HG02943 (cell line): ENCODE results near the gene CDIPT.
A peak's percentile ranks its signal among the peaks of the same experiment; 100 is the strongest.
"Not testable (repeated sequence)": the region's sequence is repeated elsewhere in the genome, so short reads cannot be mapped to it uniquely, and the experiment has no call there.

Source experiments
- ATAC-seq: cut with Tn5 transposase; IDR thresholded peaks from one replicate; pipeline ENCODE4 v1.9.1; 2021; ENCODE audit warnings: mild to moderate bottlenecking, low read depth, moderate library complexity; ENCODE audit not compliant: unreplicated experiment

The CDIPT gene

GRCh38 chr16:29835926-29836325 is 27.1 kb downstream of the CDIPT start:
- ATAC-seq: no peak

- no peak for ATAC-seq
These were observed 28.9 kb downstream of the CDIPT start for GRCh38 chr16:29834079-29834478.

GRCh38 chr16:29833219-29833618 is 29.8 kb downstream of the CDIPT start:
- ATAC-seq: not testable (repeated sequence)

GRCh38 chr16:29831490-29831889 is 31.5 kb downstream of the CDIPT start:
- ATAC-seq: no peak

GRCh38 chr16:29830774-29831173 is 32.3 kb downstream of the CDIPT start:
- no peak for ATAC-seq

- no peak for ATAC-seq
These were observed 36.7 kb downstream of the CDIPT start for GRCh38 chr16:29826342-29826695.

DNA sequence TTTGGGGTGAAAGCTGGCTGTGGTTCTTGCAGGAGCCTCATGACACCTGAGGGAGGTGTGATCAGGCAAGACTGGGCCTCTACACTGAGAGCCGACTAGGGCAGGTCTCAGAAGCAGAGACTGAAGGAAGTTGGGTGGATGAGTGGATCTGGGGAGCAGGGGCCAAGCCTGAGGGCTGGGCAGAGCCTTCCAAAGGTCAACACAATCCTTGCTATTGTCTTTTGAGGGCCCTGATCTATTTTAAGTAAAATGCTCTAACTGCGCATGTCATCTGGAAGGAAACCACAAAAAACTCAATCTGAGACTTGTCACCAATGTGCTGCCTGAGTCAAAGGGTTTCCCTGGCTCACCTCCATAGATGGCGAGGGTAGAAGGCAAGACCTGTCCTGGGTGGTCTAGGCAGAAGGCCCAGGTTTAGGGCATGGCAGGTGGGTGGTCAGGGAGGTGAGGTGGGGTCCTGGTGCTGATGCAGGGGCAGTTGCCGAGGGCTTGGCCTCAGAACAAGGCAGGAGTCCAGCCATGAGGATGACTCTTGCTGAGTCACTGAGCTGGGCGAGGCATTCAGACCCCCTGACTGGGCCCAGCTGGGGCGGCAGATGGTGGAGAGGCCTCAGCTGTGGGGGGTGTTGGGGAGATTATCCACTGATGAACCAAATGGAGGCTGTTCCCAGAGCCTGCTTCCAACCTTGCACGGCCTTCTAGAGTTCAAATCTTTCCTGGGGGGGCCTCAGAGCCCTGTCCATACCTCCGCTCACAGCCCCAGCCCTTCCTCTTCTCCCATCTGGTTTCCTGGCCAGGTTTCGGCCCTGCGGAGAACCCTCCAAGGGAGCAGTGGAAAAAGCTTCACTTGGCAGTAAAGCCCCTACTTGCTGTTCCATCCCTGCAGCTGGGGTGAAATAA is 37.6 kb downstream of the CDIPT start:
- ATAC-seq: no peak

DNA sequence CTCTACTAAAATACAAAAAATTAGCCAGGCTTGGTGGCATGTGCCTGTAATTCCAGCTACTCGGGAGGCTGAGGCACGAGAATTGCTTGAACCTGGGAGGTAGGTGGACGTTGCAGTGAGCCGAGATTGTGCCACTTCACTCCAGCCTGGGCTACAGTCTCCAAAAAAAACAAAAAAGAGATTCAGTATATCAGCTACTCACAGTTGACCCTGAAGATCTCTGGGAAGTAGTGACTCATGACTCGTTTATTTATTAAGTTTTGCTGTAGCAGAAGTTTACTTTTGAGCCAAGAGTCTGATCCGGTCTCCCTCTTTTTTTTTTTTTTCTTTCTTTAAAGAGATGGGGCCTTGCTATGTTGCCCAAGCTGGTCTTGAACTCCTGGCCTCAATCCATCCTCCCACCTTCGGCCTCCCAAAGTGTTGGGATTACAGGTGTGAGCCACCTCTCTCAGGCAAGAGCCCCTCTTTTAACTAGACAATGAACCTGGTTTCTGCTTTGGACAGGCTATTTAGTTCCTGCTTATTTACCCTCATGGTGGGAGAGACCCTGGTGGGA is 38.4 kb downstream of the CDIPT start:
- no peak for ATAC-seq

DNA sequence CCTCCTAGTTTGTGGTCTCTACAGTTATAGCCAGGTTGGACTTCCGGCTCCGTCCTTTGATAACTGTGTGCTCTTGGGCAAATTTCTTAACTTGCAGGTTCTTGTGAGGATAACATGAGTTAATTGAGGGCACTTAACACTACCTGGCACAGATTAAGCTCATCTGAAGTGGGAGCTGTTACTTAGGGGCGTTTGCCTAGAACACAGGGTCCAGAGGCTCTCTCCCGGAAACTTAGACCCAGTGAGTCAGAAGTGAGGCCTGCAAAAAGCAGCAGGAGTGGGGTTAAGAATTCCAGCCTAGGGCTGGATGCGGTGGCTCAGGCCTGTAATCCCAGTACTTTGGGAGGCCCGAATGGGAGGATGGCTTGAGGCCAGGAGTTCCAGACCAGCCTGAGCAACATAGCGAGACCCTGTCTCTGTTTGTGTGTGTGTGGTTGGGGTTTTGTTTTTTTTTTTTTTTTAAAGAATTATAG is 41.3 kb downstream of the CDIPT start:
- ATAC-seq: no peak

DNA sequence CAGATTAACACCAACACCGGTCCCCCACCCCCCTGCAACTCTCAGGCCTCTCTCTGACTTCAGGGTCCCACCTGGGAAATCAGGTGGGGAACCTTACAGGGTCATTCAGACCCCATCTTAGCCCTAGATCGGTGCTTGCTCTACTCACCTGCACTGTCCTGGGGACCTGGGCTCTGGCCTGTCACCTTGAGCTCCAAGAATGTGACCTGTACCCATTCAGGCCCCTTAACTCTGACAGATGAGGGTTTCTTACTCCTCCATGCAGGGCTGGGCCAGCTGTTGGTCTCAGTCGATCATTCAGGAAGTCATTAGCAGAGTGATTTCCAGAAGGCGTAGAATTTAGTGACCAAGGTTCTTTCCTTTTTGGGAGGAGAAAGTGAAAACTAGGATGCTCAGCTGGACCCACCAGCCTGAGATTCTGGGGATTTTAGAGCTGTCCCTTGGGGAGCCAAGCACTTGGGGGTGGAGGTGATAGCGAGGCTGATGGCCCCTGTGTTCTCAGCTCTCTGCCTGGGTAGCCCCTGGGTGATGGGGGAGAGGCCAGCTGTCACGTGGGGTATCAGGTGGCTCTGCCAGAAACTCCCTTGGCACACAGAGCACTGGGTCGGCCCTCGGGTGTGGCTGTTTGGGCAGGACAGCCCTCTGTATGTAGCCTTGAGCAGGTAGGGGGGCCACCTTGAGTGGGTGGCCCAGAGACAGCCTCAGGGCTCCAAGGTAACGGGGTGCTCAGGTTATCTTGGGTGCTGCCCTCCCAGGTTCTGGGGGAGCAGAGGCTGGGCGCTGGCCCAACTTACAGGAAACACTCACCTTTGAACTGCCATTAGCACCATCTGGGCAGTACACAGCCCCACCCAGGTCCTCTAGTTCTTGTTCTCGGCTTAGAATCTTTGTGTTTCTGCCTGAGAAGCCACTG is 42.0 kb downstream of the CDIPT start:
- ATAC-seq: no peak

DNA sequence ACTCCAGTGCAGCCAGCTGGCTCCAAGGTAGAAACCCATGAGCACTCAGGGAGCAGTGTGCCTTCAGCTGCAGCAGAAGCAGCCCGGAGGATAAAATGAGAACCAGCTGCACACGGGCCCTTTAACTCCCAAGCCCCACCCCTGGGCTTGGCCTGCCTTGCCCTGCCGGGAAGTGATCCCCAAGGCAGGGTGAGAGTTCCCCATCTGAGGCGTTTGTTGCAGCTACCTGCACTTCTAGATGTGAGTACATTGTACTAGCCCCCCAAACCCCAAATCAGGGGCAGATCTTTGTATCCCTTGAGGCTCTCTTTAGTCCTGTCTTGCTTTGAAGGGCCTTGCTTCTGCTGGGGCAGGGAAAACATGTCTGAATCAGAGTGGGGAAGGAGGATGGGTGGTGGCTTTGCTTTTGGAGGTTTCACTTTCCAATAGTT is 42.7 kb downstream of the CDIPT start, which contains the start of gene MVP:
TSS of gene MVP (plus strand) at position 192 of the 431 bp plus-strand sequence. CDS start 10,088 bp downstream, outside the sequence.
- no peak for ATAC-seq

GRCh38 chr16:29819506-29819905 is 43.5 kb downstream of the CDIPT start:
- ATAC-seq: no peak

DNA sequence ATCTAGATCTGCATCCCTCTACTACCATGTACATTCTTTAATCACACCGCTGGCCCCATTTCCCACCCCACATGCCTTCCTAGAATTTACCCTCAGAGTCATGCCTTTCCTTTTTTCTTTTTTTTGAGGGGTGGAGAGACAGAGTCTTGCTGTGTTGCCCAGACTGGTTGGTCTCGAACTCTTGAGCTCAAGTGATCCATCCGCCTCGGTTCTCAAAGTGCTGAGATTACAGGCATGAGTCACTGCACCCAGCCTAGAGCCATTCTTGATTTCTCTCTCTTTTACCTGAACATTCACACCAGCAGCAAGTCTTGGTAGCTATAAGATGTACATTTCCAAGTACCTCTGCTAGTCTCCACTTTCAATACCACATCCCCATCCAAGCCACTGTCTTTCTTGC is 44.9 kb downstream of the CDIPT start:
- ATAC-seq: no peak

GRCh38 chr16:29816694-29817441 is 46.2 kb downstream of the CDIPT start:
- ATAC-seq: no peak

DNA sequence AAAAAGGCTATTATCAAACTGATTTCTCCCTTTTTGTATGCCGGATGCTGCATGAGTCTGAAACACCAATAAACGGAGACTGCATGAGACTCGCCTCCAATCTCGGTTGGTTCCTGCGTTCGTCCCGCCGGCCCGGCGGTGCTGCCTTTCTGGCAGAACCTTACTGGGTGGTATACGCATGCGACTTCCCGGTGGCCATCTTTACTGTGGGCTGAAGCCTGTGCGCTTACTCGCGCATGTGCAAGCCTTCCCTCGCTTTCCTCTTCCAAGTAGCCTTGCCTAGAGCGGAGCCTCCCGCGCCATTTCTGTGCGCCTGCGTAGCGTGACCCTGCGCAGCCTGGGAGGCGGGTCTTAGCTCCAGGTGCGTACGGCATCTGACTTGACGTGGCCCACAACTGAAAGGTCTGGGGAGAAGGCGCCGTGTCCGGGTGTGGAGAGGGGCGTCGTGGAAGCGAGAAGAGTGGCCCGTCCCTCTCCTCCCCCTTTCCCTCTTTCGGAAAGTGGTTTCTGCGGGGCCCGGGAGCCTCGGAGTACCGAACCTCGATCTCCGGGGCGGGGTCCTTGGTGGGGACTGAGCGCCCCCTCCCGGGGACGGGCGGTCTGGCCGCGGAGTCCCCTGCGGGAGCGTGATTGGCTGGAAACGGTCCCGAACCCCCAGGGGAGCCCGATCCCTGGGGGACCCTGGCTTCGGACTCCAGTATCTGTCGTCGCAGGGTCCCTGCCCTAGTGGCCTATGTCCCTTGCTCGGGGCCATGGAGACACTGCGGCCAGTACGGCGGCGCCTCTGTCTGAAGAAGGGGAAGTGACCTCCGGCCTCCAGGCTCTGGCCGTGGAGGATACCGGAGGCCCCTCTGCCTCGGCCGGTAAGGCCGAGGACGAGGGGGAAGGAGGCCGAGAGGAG is 47.0 kb downstream of the CDIPT start, which contains the start of gene PAGR1:
TSS of gene PAGR1 (plus strand) at position 360 of the 901 bp plus-strand sequence. CDS start at position 734, 374 bp downstream.
- ATAC-seq: peak; percentile 66

- ATAC-seq: no peak
These were observed 47.8 kb downstream of the CDIPT start for GRCh38 chr16:29815032-29815721.

GRCh38 chr16:29814592-29814991 is 48.4 kb downstream of the CDIPT start:
- no peak for ATAC-seq
